Stimulated activated CD8-positive, alpha-beta memory T cell treated with anti-CD3 and anti-CD28 coated beads, Interleukin-4, amount 100 ng/mL, for 1 hour (primary cell): ENCODE results near the gene UNKL.
"Not testable (repeated sequence)": the region's sequence is repeated elsewhere in the genome, so short reads cannot be mapped to it uniquely, and the experiment has no call there.

Experiments
- DNase-seq, 2 donors: peaks; one replicate each; pipeline ENCODE4 v3.0.0-alpha.2; 2020; ENCODE audit warnings: low read depth in 2 of 2, low spot score in 1 of 2

UNKL gene

DNA sequence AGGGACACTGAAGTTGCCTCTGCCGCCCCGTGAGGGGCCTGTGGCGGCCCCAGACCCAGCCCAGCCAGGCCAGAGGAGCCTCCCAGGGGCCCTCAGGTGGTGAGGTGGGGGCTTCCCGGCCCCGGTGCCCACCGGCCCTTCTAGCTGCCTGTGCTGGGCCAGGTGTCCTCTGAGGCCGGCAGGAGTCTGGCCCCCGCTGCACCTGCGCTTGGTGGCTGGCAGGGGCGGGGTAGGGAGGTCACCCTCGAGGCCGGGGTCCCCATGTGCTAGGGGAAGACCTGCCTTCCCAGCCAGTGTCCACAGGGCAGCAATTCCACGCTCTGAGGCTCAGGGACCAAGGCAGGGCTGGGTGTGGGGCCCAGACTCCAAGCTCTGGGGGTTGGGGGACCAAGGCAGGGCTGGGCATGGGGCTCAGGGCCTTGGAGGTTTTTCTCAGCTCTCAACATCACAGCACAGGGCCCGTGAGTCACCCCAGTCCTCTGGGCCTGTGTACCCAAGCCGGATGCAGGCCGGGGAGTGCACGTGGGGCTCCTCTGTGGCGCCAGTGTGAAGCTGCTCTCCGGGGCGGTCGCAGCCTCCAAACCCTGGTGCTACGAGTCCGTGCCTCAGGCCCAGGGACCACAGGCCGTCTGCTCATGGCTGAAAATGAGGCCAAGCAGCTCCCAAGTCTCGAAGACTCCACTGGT lies 31.2 kb upstream of the UNKL start:
- DNase-seq, result no peak

DNA sequence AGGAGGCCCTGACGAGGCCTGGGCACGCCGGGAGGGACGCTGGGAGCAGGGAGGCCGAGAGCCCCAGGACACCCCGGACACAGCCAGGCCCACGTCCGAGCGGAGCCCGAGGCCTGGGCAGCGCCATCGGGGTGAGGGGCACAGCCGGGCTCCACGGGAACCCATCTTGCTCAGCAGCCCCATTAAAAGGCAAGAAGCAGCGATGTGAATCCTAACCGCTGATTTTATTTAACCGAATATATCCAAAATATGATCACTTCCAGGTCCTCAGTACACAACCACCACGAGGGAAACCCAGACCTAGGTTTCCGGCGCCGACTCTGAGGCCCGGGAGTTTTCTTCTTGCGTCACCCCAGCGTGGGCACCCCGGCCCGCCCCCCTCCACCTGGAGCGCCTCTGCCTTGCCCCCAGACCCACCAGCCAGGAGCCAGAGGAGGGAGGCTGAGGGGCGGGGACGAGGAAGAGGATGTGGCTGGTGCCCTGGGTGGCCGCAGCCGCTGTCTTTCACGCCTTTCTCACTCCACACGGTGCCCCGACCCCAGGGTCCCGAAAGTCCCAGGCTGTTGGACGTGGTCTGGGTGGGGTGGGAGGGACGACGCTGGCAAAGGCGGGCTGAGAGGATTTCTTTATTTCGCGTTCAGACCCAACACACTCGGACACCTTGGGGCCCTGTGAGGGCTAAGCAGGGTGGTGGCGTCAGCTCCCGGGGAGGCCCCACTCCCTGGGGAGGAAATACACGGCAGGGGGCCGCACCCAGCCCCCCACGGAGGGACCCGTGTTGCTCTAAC lies 30.4 kb upstream of the UNKL start:
- no peak for DNase-seq

DNA sequence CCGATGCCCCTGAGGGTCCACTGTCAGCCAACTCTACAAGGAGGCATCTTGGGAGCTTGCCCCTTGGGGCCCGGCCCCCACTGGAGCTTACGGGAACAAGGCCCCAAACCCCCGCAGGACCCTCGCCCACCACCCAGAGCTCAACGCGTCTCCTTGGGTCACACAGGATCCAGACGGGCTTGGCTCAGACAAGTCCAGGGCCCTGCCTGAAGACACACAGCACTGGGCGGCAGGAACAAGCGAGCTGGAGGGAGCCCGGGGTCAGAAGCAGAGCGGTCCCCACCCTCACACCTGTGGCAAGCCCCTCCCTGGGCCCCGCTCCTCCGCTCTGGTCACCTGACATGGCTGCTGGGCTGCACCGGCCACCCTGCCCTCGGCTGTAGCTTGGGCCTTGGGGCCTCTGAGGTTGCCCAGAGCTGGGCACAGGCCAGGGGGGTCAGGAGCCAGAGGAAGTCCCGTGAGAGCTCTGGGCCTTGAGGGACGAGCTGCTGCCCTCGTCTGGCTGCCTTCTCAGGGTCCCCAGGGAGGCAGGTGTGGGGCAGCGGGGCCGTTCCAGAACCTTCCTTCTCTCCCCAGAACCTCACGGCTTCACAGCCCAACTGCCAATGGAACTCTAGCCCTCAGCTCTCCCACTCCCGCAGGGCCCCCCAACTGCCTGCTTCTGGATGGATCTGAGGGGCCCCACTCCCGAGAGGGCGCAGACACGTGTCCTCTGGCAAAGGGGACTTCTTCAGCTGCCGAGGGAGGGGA lies 29.7 kb upstream of the UNKL start, which contains the start of gene CCDC154:
Gene CCDC154 (minus strand): TSS at position 577 of the 750 bp plus-strand sequence. CDS start 234 bp downstream, at position 343.
- no peak for DNase-seq

DNA sequence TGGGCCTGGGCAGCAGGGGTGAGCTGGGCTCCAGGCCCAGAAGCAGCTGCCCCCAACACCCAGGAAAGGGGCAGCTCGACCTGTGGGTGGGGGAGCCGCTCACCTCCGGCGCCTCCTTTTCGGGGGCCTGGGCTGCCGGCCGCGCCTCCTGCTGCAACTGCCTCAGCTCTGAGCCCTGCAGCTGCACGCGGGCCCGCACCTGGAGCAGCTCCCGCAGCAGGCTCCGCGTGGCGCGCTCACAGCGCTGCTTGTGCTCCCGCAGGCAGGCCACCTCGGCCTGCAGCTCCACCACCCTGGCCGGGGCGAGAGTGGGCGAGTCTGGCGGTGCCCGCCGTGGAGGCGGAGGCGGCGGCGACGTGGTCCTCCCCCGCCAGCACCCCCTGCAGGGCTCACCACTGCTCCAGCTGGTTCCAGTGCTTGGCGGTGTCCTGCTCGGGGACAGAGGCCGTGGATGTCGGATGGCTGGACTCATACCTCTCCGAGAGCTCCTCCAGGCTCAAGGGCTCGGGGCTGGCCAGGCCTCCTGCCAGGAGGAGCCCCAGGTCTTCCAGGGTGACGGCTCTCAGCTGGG lies 29.0 kb upstream of the UNKL start:
- DNase-seq, result no peak

DNA sequence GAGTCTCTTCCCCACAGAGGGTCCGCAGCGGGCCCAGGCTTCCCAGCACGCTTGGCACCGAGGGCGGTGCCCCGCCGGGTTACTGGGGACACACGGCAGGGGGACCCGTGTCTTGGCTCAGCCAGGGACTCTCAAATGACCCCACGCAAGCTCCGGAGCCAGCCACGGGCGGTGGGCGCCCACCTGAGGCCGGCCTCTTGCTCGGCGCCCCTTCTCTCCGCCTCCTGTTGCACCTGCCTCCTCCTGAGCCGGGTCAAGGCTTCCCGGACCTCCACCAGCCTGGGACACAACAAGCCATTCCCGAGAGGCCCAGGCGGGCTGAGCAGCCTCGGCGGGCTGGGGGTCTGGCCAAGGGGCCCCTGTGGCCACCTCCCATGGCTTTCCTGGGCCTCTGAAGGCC lies 28.2 kb upstream of the UNKL start:
- DNase-seq, result no peak

DNA sequence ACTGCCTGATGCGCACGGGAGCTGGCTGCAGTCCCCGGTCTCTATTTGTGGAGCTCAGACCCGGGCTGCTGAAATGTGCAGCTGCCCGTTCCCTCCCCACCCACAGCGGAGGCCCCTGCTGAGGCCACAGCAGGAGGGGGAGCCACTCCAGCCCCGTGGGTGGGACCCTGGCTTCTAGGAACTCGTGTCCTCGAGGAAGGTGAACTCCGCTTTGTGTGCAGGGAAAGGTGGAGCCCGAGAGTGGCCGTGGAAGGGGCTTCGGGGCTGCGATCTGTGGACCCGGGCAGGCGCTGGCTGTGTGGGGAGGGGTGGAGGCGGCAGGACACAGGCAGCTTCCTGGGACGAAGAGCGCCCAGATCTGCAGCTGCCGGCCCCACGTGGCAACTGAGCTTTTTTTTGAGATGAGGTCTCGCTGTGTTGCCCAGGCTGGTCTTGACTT lies 26.9 kb upstream of the UNKL start:
- no peak for DNase-seq

DNA sequence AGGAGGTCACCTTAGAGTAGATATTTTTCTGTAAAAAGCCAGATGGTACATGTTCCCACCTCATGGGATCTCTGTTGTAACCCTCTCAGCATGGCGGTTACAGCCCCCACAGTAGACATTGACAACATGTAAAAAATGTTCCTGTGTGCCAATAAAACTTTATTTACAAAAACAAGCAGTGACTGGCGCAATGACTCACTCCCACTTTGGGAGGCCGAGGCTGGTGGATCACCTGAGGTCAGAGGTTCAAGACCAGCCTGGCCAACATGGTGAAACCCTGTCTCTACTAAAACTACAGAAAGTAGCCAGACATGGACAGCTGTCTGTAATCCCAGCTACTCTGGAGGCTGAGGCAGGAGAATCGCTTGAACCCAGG lies 25.2 kb upstream of the UNKL start:
- DNase-seq, result not testable (repeated sequence)

DNA sequence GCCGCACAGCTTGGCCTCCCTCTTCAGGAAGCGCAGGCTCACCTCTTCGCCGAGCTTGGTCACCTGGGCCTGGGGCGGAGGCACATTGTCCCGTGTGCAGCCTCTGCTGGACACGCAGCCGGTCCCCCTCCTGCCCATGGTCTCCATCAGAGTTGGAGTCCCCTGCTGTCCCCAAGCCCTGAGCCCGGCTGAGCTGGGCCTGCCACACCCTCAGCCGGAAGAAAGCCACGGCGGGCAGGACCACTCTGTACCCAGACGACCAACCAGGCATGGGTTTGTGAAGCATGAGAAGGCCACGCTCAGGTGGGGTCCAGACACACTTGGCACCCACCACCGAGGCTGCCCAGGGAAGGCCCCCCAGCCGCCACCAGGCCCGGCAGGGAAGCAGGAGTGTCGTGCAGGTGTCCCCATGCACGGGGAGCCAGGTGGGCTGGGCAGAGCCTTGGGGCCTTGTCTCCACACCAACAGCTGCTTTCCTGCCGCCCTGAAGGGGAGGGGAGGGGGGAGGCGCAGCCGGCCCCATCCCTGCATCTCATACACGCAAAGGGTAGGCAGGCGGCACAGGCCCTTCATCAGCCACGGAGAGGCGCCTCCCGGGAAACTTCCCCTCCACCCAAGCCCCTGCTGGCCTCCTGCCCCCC lies 24.7 kb upstream of the UNKL start:
- DNase-seq, result no peak

DNA sequence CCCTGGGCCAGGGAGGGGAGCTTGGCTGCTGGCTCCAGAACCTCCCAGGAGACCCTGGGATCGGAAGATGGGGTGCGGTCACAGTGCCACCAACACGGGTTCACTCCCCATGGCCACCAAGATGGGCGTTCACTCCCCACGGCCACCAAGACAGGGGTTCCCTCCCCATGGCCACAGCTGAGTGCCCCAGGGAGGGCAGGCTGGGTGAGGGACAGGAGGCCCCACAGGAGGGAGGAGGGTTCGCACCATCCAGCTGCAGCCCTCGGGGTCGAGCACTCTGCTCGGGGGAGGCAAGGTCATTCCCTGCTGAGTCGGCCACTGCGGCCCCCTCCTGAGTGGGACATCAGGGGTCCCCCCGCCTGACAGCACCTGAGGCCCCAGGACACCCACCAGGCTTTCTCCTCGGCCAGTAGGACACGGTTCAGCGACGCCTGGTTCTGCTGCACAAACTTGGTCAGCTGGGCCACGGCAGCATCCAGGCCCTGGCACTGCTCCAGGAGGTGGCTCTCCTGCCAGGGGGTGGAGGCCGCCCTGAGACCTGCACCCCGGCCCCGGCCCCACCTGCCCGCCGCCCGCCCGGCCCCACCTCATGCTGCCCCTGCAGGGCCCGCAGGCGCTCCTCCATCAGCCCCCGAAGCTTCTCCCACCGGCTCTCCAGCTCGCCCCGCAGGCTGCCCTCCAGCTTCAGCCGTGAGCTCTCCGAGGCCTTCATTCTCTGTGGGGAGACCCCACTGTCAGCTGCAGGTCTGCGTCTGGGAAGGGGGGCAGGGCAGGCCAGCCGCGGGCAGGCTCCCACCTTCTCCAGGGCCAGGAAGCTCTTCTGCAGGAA lies 23.9 kb upstream of the UNKL start:
- DNase-seq, result no peak

DNA sequence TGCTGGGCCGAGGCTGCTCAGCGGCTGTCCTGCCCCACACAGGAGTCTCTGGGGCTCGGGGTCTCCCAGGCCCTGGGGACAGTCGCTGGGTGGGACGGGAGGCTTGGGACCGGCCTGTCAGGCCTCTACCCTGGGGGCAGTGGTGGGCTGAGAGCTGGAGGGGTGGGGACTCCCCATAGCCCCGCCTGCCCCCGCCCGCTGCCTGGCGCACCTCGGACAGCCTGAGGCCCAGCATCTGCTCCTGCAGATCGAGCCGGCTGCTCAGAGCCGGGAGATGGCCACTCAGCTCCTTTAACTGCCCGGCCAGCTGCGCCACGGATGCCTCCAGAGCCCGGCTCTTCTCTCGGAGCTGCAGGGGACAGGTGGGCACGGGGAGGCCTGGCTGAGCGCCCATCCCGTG lies 23.1 kb upstream of the UNKL start:
- no peak for DNase-seq

DNA sequence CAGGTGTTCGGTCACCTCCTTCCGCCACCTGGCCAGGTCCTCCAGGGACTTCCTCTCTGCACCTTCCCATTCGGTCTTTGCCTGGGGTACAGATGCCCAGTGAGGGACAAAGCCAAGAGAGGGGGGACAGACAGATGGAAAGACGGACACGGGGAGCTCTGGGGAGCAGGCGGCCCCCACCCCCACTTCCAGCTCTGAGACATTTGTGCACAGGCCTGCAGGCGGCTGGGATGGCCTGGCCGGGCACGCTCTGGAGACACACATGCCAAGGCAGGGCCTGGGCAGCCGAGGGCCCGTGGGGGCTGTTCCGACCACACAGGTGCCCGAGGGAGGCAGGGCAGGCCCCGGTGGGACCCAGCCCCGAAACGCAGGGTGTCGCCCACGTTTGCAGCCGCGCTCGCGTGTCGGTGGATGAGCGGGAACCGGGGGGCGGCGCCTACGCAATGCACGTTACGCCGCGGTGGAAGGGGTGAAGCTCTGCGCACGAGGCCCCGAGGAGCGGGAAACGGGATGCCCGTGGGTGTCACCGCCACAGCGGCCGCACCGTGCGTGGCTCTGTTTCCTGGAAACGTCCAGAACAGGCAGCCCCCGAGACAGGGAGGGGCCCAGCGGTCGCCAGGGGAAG lies 22.3 kb upstream of the UNKL start:
- DNase-seq, result no peak

DNA sequence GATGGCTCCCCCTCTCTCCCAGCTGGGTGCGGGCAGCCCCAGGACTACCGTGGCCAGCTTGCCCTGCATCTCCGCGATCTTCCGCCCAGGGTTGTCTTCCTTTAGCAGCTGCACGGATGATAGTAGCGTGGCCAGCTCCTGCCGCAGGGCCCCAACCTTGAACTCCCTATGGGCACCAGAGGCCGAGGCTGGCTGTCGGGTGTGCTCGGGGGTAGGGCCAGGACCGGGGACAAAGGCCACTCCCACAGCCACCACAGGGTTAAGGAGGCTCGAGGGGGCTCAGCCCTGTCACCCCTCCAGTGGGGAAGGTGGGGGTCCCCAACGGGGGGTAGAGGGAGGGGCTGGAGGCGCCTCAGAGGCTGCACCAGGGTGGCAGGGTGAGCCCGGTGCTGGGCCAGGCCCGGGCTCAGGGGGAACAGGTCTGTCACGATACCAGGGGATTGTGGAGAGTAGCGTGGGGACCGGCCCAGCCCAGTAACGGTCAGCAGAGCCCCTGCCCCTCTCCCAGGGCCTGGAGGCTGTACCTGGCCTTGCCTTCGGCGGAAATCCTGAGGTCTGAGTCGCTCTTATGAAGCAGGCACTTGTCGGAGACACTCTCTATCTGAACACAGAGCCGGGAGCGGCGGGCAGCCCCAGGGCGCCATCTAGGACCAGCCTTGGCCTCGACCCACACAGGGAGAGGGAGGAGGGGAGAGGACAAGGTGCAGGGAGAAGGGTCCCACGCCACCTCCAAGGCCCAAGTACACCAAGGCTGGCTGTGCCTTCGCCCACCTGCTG lies 21.6 kb upstream of the UNKL start:
- no peak for DNase-seq

DNA sequence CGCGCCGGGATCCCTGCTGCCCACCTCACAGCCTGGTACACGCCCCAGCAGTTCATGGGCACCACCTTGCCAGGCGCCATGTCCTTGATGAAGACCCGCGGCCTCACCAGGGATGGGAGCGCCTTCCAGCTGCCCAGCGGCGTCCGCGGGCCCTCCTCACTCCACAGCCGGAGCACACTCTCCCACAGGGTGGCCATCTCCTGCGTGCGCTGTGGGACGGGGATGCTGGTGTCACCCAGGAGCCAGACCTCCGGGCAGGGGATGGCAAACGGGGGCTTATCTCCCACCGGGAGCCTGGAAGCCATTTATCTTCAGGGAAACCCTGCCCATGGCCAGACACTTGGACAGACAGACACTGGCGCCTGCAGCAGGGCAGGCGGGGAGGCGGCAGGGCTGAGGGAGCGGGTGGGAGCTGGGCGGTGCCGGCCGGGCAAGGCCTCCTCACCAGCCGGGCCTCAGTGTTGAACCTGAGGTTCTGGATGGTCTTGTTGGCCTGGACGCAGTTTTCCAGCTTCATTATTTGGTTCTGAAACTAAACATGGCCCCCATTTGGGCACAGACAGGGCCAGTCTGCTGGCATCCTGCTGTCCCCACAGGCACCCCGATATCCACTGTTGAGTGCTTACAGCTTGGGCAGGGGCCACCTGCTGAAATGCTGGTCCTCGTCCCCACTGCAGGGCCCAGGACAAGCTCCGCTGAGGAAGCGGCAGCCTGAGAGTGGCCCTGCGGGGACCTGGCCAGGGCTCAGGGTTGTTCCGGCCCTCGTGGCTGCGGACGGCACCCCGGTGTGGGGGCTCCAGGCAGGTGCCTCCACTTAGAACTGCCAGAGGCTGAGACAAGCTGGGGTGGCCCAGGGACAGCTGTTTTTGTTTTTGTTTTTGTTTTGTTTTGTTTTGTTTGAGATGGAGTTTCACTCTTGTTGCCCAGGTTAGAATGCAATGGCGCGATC lies 20.4 kb upstream of the UNKL start:
- DNase-seq, result no peak

DNA sequence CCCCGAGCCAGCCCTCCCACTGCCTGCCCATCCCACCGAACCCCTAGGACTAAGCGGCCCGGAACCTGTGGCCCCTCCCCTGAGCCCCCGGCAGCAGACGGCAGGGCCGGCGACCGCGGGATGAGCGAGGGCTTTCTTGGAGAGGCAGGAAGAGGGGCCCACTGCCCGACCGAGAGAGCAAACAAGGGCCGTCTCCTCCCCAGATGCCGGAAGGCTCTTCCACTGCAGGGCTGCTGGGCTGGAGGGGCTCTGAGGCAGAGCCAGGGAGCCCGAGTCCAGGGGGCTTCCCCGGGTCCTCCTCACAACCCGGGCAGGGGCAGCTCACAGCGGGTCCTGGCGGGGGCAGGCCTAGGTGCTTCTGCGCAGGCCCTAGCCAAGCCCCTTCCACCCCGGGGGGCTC lies 19.3 kb upstream of the UNKL start:
- no peak for DNase-seq

DNA sequence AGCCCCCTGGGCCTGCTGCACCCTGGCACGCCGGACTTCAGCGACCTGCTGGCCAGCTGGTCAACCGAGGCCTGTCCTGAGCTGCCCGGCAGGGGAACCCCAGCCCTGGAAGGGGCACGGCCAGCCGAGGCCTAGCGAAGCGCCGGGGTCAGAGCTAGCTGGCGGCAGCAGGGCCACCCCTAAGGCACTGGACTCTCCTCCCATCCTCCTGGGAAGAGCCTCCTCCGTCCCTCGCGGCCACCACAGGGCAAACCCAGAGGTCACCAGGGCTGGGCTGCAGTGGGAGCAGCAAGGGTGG lies 18.7 kb upstream of the UNKL start:
- no peak for DNase-seq

DNA sequence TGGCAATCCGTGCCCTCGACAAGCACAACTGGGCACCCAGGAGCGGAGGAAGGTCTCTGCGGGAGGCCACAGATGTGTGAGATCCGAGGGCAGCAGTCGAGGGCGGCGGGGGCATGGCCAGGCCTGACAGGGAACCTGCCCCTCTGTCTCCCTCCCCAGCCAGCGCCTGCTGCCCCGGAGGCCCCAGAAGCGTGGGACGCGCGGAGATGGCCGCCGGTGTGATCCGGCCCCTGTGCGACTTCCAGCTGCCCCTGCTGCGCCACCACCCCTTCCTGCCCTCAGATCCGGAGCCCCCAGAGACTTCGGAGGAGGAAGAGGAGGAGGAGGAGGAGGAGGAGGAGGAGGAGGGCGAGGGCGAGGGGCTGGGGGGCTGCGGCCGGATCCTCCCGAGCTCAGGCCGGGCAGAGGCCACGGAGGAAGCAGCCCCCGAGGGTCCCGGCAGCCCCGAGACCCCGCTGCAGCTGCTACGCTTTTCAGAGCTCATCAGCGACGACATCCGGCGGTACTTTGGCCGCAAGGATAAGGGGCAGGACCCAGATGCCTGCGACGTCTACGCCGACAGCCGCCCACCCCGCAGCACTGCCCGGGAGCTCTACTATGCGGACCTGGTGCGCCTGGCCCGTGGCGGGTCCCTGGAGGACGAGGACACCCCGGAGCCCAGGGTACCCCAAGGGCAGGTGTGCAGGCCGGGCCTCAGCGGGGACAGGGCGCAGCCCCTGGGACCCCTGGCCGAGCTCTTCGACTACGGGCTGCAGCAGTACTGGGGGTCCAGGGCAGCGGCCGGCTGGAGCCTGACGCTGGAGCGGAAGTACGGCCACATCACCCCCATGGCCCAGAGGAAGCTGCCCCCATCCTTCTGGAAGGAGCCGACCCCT lies 18.1 kb upstream of the UNKL start:
- no peak for DNase-seq
